ENCODE data around the gene RAP1GDS1.

DNA sequence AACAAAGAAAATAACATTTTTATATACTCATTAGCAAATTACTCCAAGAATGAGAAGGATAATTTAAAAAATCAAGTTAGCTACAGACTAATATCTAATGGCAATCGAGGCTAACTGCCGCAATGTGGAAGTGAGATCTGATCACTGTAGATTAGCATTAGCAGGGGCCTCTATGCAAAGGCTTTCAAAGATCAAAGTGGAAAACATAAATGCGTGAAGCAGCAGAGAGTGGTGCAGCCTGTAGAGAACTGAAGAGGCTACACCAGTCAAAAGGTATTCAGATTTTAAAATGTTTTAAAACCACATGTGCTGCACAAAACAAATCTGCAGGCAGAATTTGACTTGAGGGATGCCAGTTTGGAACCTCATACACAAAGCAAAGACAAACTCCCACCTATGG lies 24.0 kb upstream of the RAP1GDS1 start:
- TF ChIP-seq, protein P1, sequence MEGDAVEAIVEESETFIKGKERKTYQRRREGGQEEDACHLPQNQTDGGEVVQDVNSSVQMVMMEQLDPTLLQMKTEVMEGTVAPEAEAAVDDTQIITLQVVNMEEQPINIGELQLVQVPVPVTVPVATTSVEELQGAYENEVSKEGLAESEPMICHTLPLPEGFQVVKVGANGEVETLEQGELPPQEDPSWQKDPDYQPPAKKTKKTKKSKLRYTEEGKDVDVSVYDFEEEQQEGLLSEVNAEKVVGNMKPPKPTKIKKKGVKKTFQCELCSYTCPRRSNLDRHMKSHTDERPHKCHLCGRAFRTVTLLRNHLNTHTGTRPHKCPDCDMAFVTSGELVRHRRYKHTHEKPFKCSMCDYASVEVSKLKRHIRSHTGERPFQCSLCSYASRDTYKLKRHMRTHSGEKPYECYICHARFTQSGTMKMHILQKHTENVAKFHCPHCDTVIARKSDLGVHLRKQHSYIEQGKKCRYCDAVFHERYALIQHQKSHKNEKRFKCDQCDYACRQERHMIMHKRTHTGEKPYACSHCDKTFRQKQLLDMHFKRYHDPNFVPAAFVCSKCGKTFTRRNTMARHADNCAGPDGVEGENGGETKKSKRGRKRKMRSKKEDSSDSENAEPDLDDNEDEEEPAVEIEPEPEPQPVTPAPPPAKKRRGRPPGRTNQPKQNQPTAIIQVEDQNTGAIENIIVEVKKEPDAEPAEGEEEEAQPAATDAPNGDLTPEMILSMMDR (IDR thresholded peaks at IDR 0.05 in 4 of 5, conservative IDR thresholded peaks at IDR 0.05 in 1 of 5): no peak
- TF ChIP-seq POLR2A (IDR thresholded peaks at IDR 0.05): no peak
